MCF 10A (cell line): ENCODE data around the gene MAP3K12. TPM values are rescaled to one million over a fixed set of nuclear protein-coding genes. Genes with fewer than 3 reads are reported as not detected.
A peak's percentile ranks its signal among the peaks of the same experiment; 100 is the strongest.

Experiments used
- BruUV-seq: library from RNA; stranded (reverse); fragments of 400-500 nt; replicated peaks from 2 replicates; lab custom pipeline; 2021; lab: Mats Ljungman, UMichigan
- CTCF ChIA-PET: fragments of 300-600 bp; sonication (Branson Sonifier 250); formaldehyde crosslinking; extraction: SDS; loops from one replicate; lab custom pipeline; 2021; ENCODE audit warnings: antibody characterized with exemption, inconsistent platforms; lab: Yijun Ruan, JAX
- POLR2A ChIA-PET: fragments of 300-600, 350-650 bp; sonication (Branson Sonifier 250); formaldehyde crosslinking; extraction: SDS; loops from one replicate; lab custom pipeline; 2020; ENCODE audit warnings: antibody characterized with exemption, inconsistent platforms; lab: Yijun Ruan, JAX
- DNase-seq: peaks from one replicate; pipeline ENCODE4 v3.0.0-alpha.2; 2018; ENCODE audit not compliant: unreplicated experiment
- H3K27ac Mint-ChIP-seq: one replicate; pipeline ENCODE4 v1.8.0; 2022; ENCODE audit warnings: mild to moderate bottlenecking, low read depth, mixed read lengths; ENCODE audit not compliant: unreplicated experiment
- H3K27me3 Mint-ChIP-seq: one replicate; pipeline ENCODE4 v1.8.0; 2022; ENCODE audit warnings: mixed read lengths; ENCODE audit not compliant: insufficient read depth, unreplicated experiment
- H3K36me3 Mint-ChIP-seq: one replicate; pipeline ENCODE4 v1.8.0; 2022; ENCODE audit warnings: mild to moderate bottlenecking, moderate library complexity, mixed read lengths; ENCODE audit not compliant: insufficient read depth, unreplicated experiment
- H3K4me1 Mint-ChIP-seq: one replicate; pipeline ENCODE4 v1.8.0; 2022; ENCODE audit warnings: mixed read lengths; ENCODE audit not compliant: insufficient read depth, unreplicated experiment
- H3K4me3 Mint-ChIP-seq: one replicate; pipeline ENCODE4 v1.8.0; 2022; ENCODE audit warnings: mild to moderate bottlenecking, moderate library complexity, mixed read lengths; ENCODE audit not compliant: unreplicated experiment
- H3K9me3 Mint-ChIP-seq: one replicate; pipeline ENCODE4 v1.8.0; 2022; ENCODE audit warnings: mixed read lengths; ENCODE audit not compliant: unreplicated experiment
- intact Hi-C: fragments of 100-400 bp; cut with micrococcal nuclease; formaldehyde crosslinking; loops from 2 replicates; pipeline ENCODE4 v1.14.1; 2022
- total RNA-seq: library from RNA; stranded (reverse); gene quantifications from 2 replicates; pipeline ENCODE4 v1.2.3, GENCODE V29; 2022
- TF ChIP-seq, protein P1 (sequence below): fragments of 200-600 bp; IDR thresholded peaks from one replicate; pipeline ENCODE4 v1.8.0; 2022; ENCODE audit warnings: antibody characterized with exemption, mild to moderate bottlenecking; ENCODE audit not compliant: unreplicated experiment

The MAP3K12 gene
- total RNA-seq, 1 experiment from 2014 or later: 4.6 TPM

DNA sequence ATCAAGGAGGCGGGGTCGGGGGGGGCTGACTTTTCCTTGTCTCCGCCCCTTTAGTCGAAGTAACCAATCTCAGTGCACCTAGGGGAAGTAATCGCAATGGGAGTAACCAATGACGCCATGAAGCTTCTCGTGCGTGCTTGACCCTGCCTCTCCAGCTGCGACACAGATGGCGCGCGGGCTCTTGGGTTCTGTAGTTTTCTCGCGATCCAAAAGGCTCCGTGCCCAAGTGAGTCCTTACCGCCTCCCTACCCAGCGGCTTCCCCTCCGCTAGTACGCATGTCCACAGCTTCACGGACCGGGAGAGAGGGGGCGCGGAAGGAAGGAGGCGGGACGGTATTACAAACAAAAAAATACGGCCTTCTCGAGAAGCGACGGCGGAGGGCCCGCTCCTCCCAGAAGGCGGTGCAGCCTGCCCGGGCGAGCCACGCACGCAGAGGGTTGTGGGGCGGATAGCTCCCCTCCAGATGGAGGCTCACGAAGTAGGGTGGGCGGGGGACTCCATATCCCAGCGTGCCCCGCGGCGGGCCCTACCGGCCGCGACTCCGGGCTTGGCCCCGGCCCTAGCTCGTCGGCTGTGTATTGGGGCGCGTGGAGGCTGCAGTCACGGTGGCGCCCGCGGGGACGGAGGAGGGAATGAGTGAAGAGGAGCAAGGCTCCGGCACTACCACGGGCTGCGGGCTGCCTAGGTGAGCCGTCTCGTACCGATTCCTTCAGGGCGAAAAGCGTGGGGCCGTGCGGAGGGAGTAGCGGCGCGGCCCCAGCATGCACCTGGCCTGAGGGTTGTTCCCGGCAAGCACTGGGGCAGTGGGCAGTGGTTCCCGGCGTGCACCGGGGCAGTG, 1.7 kb upstream of the MAP3K12 start, which contains the start of gene TARBP2:
TSS of gene TARBP2 (plus strand) at position 508 of the 839 bp plus-strand sequence. CDS start at position 634, 126 bp downstream.
- no peaks in the 10 kb centered on the region for H3K9me3 Mint-ChIP-seq
- H3K36me3 Mint-ChIP-seq: peaks cover 32% of the 10 kb centered on the region
- peak within 1 kb of the TSS; percentile 80 for H3K4me3 Mint-ChIP-seq
- intact Hi-C loops: loop anchor here (2.0 kb wide), 2 partner anchors 48 to 80 kb away; partner anchors contain the start of gene PCBP2
- CTCF ChIA-PET: interaction anchor here (0.6 to 2.0 kb wide), 5 partner anchors 8 to 246 kb away, joined by 3 to 14 read pairs (median 3); no protein-coding TSS in a partner anchor
- TF ChIP-seq, protein P1, sequence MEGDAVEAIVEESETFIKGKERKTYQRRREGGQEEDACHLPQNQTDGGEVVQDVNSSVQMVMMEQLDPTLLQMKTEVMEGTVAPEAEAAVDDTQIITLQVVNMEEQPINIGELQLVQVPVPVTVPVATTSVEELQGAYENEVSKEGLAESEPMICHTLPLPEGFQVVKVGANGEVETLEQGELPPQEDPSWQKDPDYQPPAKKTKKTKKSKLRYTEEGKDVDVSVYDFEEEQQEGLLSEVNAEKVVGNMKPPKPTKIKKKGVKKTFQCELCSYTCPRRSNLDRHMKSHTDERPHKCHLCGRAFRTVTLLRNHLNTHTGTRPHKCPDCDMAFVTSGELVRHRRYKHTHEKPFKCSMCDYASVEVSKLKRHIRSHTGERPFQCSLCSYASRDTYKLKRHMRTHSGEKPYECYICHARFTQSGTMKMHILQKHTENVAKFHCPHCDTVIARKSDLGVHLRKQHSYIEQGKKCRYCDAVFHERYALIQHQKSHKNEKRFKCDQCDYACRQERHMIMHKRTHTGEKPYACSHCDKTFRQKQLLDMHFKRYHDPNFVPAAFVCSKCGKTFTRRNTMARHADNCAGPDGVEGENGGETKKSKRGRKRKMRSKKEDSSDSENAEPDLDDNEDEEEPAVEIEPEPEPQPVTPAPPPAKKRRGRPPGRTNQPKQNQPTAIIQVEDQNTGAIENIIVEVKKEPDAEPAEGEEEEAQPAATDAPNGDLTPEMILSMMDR: no peak
- peak within 1 kb of the TSS; percentile 93 for H3K27ac Mint-ChIP-seq
- H3K27me3 Mint-ChIP-seq: no peaks in the 10 kb centered on the region
- DNase-seq: peak; percentile 99
- no TSS peak for BruUV-seq
- POLR2A ChIA-PET: interaction anchor here (0.6 to 5.0 kb wide), 45 partner anchors 10 to 1650 kb away, joined by 3 to 53 read pairs (median 5); partner anchors contain the start of genes AAAS, ATF7, ATP5MC2 and CALCOCO1
- H3K4me1 Mint-ChIP-seq: peaks cover 36% of the 10 kb centered on the region

DNA sequence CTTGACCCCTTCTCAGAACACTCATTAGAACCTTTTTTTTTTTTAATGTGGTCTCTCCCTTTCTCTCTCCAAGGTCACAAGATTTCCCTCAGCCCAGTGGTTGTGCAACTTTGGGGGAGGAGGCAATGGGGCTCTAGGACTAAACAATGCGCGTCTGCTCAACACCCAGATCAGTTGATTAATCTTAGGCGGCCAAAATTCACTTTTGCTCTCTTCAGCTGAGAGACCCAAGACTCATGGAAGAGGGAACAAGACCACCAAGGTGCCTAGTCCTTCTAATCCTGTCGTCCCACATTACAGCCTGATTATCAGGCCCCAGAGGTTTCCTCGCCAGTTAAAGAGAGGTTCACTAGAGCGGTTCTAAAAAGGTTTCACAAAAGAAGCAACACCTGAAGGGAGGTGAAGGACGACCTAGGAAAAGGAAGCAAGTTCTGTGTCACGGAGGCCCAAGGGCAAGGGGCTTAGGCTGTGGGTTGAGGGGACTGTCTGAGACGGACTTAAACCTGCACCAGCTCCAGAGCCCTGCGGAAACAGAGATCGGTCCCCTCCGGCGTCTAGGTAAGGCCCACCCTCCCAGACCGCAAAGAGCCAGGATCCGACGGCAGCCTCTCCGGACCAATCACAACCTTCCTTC, 1.0 kb upstream of the MAP3K12 start:
- intact Hi-C loops: loop anchor here (2.0 kb wide), 2 partner anchors 47 to 79 kb away; partner anchors contain the start of gene PCBP2
- H3K27me3 Mint-ChIP-seq: no peaks in the 10 kb centered on the region
- peak; percentile 79 for DNase-seq
- H3K4me3 Mint-ChIP-seq: peak overlapping the region; percentile 80
- peaks cover 24% of the 10 kb centered on the region for H3K36me3 Mint-ChIP-seq
- no peaks in the 10 kb centered on the region for H3K9me3 Mint-ChIP-seq
- ChIA-PET POLR2A (interaction anchor here (0.5 to 5.0 kb wide), 42 partner anchors 9 to 494 kb away, joined by 3 to 53 read pairs (median 6); partner anchors contain the start of genes AAAS, ATF7, ATP5MC2 and CALCOCO1), CTCF (interaction anchor here (0.6 to 2.0 kb wide), 4 partner anchors 9 to 247 kb away, joined by 3 to 14 read pairs (median 4); no protein-coding TSS in a partner anchor)
- H3K4me1 Mint-ChIP-seq: peaks cover 36% of the 10 kb centered on the region
- TF ChIP-seq, protein P1: no peak
- TSS peak; percentile 87 for BruUV-seq
- H3K27ac Mint-ChIP-seq: peak overlapping the region; percentile 88

DNA sequence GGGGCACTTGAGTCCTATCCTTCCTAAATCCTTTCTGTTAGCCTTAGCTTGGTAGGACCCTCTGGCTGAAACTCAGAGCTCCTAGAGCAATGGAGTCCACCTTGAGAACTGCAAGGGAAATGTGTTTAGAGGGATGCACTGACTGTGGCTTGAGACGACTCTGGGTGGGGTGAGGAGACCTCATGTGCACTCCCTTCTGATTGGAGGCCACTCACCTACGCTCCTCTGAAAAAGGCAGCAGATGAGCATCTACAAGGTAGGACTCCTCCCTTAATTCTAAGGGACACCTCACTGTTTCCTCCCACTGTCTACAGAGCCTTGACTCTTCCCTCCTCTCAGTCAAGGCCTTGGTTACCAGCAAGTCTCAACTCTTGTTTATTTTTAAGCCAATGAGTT, 1.0 kb downstream of the MAP3K12 start:
- Mint-ChIP-seq H3K9me3 (no peaks in the 10 kb centered on the region), H3K36me3 (peaks cover 14% of the 10 kb centered on the region), H3K4me3 (peak overlapping the region; percentile 80), H3K27ac (no peak overlapping the region), H3K4me1 (peaks cover 45% of the 10 kb centered on the region), H3K27me3 (no peaks in the 10 kb centered on the region)
- no TSS peak for BruUV-seq
- intact Hi-C loops: no loop called here
- TF ChIP-seq, protein P1: no peak
- POLR2A ChIA-PET: interaction anchor here (1.0 to 5.0 kb wide), 6 partner anchors 14 to 177 kb away, joined by 3 to 53 read pairs (median 3); partner anchors contain the start of genes ATP5MC2 and PRR13
- CTCF ChIA-PET: interaction anchor here (0.6 to 1.3 kb wide), 5 partner anchors 11 to 177 kb away, joined by 3 read pairs; partner anchors contain the start of gene ATP5MC2
- no peak for DNase-seq
